HG03060 (cell line): ENCODE data around the gene HSF5.
A peak's percentile ranks its signal among the peaks of the same experiment; 100 is the strongest.

Source experiments
- ATAC-seq: cut with Tn5 transposase; IDR thresholded peaks from one replicate; pipeline ENCODE4 v1.9.1; 2021; ENCODE audit warnings: low read depth, moderate number of reproducible peaks; ENCODE audit not compliant: unreplicated experiment

HSF5 gene

DNA sequence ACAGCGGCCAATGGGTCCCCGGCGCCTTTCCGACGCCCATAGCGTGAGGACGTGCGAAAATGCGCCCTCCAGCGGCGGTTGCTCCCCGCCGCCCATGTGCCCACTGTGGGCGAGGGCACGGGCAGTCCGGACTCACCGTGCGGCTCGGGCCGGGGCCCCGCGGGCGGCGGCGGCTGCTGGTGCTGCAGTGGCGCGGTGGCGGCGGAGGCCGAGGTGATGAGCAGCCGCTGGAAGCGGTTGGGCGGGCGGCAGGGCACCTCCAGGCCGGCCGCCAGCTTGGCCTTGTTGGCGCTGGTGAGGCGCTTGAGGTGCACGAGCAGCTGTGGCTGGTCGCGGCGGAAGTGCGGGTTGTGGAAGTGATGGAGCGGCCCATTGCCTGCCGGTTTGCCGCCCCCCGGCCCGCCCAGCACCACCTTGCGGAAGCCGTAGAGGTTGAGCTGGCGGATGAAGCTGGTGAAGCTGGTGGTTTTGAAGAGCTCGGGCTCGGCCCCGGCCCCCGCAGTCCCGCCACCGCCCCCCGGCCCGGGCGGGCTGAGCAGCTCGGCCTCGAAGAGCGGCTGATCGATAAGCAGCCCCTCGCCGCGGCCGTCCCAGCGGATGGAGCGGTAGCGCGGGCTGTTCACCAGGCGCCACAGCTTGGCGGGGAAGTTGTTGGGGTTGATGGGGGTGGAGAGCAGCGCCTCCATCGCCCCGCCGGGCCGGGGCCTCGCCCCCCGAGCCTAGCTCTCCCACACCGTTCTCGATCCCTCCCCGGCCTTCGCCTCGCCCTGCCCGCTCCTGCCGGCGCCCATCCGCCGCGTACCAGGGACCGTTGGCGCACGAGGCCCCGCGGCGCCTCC, at the start of gene HSF5:
Gene HSF5 (minus strand): TSS at position 820 of the 839 bp plus-strand sequence. CDS start 134 bp downstream, at position 686.
- no peak for ATAC-seq

GRCh38 chr17:58537266-58537665, 49.1 kb upstream of the HSF5 start:
- ATAC-seq, result no peak

- no peak for ATAC-seq
Measured at GRCh38 chr17:58536542-58536941, 48.3 kb upstream of the HSF5 start.

DNA sequence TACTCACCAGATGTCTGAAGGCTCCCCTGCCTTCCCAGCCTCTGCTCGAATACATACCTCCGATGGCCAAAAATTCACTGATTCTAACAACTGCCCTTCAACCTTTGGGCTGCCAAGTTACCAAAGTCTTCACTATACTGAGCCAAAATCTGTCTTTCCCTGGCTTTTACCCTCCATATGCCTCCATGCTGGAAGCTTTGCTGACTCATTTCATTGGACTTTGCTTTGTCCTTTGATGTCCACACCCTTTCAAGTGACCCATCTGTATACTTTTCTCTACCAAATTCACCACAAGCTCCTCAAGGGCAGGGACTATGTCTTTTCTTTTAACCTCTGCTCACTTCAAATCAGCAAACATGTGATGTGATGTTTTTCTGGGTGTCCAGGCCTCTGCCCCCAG, 47.2 kb upstream of the HSF5 start:
- ATAC-seq, result no peak

GRCh38 chr17:58534901-58535421, 46.8 kb upstream of the HSF5 start:
- ATAC-seq, result no peak

- no peak for ATAC-seq
Measured at GRCh38 chr17:58534331-58534730, 46.1 kb upstream of the HSF5 start.

GRCh38 chr17:58533616-58534188, 45.5 kb upstream of the HSF5 start:
- no peak for ATAC-seq

DNA sequence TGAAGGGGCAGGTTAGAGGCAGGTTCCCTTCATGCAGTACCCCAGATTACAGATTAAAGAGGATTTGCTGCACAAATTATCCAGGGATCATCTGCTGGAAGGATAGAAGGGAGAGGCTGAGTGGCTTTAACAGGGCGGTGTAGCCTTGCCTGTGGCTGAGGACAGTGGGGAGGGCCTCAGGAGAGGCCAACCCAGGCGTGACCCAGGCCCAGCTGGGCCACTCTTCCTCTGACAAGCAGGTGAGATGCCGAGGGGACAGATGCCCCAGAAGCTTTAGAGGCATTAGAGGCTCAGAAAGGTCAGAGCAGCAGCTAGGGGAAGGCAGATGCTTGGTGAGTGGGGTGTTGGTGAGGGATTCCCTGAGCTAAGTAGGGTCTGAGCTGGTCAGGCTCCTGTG, 44.3 kb upstream of the HSF5 start:
- ATAC-seq, result no peak

DNA sequence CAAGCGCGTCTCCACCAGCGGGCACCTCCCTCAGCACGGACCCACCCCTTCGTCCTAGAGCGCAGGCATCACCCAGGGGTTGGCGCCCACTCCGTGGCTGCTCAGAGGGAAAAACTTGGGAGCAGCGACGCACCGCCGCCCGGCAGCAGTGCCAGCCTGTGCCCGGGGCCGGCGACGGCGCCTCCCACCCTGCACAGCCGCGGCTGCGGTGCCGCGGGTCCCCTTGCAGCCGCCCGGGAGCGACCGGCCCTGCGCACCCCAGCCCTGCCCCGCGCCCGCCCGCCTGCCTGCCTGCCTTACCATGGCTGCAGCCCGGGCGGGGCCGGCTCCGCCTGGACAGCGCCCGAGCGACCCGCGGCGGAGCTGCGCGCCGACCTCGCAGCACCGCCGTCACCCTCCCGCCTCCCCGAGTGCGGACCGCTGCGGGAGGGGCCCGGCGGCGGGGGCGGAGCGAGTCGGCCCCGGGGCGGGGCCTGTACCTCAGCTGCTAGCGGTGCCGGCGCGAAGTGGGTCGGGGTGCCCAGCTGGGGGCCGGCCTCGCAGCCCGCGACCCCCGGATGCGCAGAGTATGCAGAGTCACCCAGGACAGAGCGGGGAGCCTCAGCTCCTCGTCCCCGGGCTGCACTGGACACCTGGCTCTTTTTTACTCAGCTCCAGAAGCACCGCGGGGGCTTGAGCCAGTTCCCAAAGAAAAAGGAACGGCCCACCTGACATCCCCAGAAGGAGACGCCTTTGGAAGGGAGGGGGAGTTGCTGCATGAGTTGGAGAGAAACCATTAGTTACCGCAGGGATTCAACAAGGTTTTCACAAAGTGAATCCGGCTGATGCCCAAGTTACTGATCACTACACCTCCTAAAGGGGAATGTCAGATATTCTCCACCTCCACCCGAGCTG, 43.7 kb upstream of the HSF5 start:
- no peak for ATAC-seq

- no peak for ATAC-seq
Measured at GRCh38 chr17:58531122-58531521, 42.9 kb upstream of the HSF5 start.

- ATAC-seq, result no peak
Measured at GRCh38 chr17:58530655-58531054, 42.4 kb upstream of the HSF5 start.

DNA sequence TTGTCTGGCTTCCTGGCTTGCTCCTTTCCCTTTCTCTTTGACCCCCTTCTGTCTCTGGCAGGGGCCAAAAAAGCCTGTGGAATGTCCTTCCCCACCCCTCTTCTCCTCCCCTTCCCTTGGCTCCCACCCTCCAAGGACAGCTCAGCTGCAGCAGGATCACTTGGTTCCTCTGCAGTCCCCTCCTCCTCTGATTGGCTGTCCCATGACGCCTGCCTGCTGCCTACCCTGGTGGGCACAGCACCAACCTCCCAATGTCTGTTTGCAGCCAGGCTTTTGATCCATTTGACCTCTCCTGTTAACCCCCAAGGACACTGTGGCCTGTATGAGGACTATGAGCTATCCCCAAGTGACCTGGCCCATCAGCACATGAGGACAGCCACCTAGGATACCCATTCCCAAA, 41.1 kb upstream of the HSF5 start:
- no peak for ATAC-seq

- no peak for ATAC-seq
Measured at GRCh38 chr17:58528443-58528842, 40.2 kb upstream of the HSF5 start.

- no peak for ATAC-seq
Measured at GRCh38 chr17:58527949-58528348, 39.7 kb upstream of the HSF5 start.

- no peak for ATAC-seq
Measured at GRCh38 chr17:58527306-58527705, 39.1 kb upstream of the HSF5 start.

- no peak for ATAC-seq
Measured at GRCh38 chr17:58525239-58525638, 37.0 kb upstream of the HSF5 start.

- no peak for ATAC-seq
Measured at GRCh38 chr17:58521680-58522079, 33.5 kb upstream of the HSF5 start.

DNA sequence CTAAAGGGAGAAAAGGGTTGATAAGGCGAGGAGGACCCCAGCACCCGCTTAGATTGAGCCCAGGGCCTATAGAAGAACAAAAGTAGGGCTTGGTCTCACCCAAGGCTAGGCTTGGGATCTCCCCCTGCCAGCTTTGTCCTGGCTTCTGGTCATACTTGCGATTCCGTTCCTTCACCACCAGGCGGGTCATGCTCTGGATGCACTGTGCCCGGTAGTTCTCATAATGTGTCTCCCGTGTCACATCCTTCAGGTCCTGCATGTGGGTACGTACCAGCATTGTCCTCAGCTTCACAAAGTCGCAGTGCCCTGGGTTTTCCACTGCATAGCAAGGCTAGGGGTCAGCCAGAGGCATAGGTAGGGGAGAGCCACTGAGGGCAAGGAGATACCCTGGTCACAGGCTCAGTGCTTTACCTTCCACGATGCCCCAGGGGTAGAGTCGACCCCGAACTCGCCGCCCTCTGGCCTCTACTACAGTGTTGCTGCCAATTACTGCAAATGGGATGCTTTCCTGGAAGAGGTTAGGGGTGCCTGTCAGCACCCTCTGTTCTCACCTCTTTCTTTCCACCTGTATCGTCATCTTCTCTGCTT, 32.7 kb upstream of the HSF5 start:
- ATAC-seq, result no peak

- ATAC-seq, result peak; percentile 74
Measured at GRCh38 chr17:58517928-58518609, 29.9 kb upstream of the HSF5 start.

- peak; percentile 10 for ATAC-seq
Measured at GRCh38 chr17:58517378-58517927, 29.2 kb upstream of the HSF5 start.
